Measurements from ENCODE around the gene PLP2.

The PLP2 gene

GRCh38 chrX:49189606-49190005 lies 17.9 kb downstream of the PLP2 start:
- H3K4me3 ChIP-seq (ENCODE audit: low read depth, low read length) = peak overlapping the region; percentile 21
- TF ChIP-seq CTCF (IDR thresholded peaks at IDR 0.05; ENCODE audit: borderline replicate concordance, insufficient read depth, low read depth, low read length) = no peak

DNA sequence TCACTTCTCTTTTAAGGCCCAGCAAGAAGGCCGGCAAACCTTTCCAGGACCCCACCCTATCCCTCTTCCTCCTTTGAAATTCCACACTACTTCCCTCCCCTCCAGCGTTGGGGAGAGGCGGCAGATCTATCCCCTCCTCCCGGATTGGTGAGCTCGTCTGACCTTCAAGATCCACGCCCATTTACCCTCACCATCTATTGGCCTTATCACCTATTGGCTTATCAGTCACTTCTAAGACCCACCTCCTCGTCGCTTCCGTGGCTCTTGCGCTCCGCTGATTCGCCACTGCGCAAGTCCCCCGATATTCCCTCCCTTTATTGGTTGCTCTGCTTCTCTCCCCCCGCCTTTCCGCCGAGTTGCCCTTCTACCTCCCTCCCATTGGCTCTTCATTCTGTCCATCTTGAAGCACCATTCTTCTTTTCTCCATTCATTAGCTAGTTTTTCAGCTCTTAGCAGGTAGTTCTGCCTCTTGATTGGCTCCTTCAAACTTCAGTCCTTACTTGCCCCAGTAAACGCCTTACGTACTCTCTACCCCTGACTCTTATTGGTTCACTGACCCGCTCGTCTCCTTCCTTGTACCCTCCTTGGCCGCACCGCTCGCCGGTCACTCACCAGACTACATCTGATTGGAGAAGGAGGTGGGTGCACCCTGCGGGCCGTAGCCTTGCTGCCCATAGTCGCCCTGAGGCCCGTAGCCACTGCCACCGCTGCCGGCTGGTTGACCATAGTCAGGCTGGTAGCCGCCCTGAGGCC lies 19.3 kb downstream of the PLP2 start:
- H3K4me3 ChIP-seq (ENCODE audit: low read depth, low read length) = peak overlapping the region; percentile 82
- TF ChIP-seq CTCF (IDR thresholded peaks at IDR 0.05; ENCODE audit: borderline replicate concordance, insufficient read depth, low read depth, low read length) = no peak

- peak overlapping the region; percentile 82 for H3K4me3 ChIP-seq (ENCODE audit: low read depth, low read length)
- no peak for TF ChIP-seq CTCF (IDR thresholded peaks at IDR 0.05; ENCODE audit: borderline replicate concordance, insufficient read depth, low read depth, low read length)
Measured at GRCh38 chrX:49191574-49192011, 19.9 kb downstream of the PLP2 start.

- TF ChIP-seq CTCF (IDR thresholded peaks at IDR 0.05; ENCODE audit: borderline replicate concordance, insufficient read depth, low read depth, low read length) = peak; percentile 63
- H3K4me3 ChIP-seq (ENCODE audit: low read depth, low read length) = no peak overlapping the region
Measured at GRCh38 chrX:49192722-49193328, 21.1 kb downstream of the PLP2 start.

- no peak for TF ChIP-seq CTCF (IDR thresholded peaks at IDR 0.05; ENCODE audit: borderline replicate concordance, insufficient read depth, low read depth, low read length)
- no peak overlapping the region for H3K4me3 ChIP-seq (ENCODE audit: low read depth, low read length)
Measured at GRCh38 chrX:49193542-49193964, 21.9 kb downstream of the PLP2 start.

DNA sequence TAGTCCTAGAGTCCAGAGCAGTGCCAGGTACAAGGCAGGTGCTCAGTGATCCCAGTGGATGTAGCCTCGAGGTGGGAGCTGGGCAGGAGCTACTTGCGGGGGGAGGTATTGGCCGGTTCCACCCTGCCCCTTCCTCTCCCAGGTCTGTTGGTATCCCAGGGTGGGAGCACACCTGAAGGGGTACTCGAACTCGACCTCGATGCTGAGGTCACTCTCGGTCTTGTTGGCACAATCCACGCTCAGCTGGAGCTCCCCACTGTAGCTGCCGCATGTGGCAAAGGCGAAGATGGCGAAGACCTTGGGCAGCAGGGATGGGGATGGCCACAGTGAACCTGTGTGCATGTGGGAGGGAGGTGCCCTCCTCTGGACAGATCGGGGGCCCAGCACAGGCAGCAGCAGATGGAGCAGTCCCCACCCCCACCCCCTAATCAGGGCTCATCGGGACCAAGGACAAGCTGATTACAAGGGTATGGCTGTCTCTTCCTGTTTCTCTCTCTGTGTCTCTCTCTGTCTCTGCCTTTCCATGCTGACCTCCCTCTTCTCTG lies 25.9 kb downstream of the PLP2 start:
- no peak overlapping the region for H3K4me3 ChIP-seq (ENCODE audit: low read depth, low read length)
- no peak for TF ChIP-seq CTCF (IDR thresholded peaks at IDR 0.05; ENCODE audit: borderline replicate concordance, insufficient read depth, low read depth, low read length)

Data from GM12875 (cell line).